Measurements from ENCODE around the gene SRSF2.
"Not testable (repeated sequence)": the region's sequence is repeated elsewhere in the genome, so short reads cannot be mapped to it uniquely, and the experiment has no call there.

The SRSF2 gene

GRCh38 chr17:76721463-76721862 lies 15.7 kb downstream of the SRSF2 start:
- DNase-seq (ENCODE audit: low read depth in 2 of 2), result no peak

DNA sequence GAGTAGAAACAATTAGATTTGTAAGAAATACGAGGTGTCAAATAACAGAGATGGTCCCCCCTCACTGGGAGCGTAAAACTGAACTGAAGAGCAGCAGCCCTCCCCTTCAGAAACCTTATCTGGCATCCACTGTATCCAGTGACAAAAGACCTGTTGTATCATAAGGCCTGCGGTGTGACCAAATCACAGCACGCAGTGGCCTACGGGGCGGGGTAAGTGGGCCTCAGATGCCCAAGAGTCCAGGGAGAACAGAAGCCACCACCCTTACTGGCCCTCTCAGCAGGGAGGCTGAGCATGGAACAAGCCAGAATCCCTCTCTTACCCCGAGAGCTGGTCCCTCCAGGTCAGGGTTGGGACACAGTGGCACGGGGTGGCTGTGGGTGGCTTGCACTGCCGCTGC lies 16.2 kb downstream of the SRSF2 start:
- DNase-seq (ENCODE audit: low read depth in 2 of 2), result no peak

- no peak for DNase-seq (ENCODE audit: low read depth in 2 of 2)
Measured at GRCh38 chr17:76720211-76720610, 16.9 kb downstream of the SRSF2 start.

DNA sequence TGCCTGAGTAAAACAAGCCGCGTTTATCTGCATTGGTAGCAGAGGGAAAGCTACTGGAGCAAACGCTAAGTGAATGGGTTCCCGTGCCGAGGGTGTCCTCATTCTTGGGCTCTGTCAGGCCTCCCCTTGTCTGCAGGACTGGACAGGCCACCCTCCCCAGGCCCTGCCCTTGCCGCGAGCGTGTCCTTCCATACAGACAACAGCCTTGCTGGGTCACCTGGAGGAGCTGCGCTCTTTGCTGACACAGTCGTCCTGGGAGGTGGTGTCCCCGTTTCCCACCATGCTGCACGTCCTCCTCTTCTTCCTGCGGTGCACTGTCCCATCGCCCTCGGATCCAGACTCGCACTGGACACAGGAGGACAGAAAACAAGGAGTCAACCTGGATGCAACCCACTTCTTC lies 18.6 kb downstream of the SRSF2 start:
- no peak for DNase-seq (ENCODE audit: low read depth in 2 of 2)

- DNase-seq (ENCODE audit: low read depth in 2 of 2), result no peak
Measured at GRCh38 chr17:76716839-76717215, 20.3 kb downstream of the SRSF2 start.

- no peak for DNase-seq (ENCODE audit: low read depth in 2 of 2)
Measured at GRCh38 chr17:76716146-76716838, 20.8 kb downstream of the SRSF2 start.

DNA sequence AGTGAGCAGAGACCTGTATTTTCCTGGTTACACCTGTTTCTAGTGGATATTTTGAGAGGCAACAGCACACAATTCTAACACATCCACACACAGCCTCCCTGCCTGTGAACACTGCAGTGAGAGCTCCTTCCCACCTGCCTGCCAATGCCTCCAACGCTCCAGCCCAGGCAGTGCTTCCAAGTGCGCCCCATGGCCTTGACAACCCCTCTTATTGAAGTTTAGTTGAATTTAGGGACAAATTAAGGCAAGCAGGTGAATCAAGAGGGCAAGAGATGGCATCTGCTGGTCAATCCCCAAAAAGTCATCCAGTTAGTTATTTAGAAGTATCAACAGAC lies 21.7 kb downstream of the SRSF2 start:
- no peak for DNase-seq (ENCODE audit: low read depth in 2 of 2)

- peak; percentile 52 to 81 for DNase-seq (ENCODE audit: low read depth in 2 of 2)
Measured at GRCh38 chr17:76714822-76715495, 22.2 kb downstream of the SRSF2 start.

- no peak for DNase-seq (ENCODE audit: low read depth in 2 of 2)
Measured at GRCh38 chr17:76714336-76714735, 22.8 kb downstream of the SRSF2 start.

- DNase-seq (ENCODE audit: low read depth in 2 of 2), result no peak
Measured at GRCh38 chr17:76713765-76714164, 23.4 kb downstream of the SRSF2 start.

- not testable (repeated sequence) for DNase-seq (ENCODE audit: low read depth in 2 of 2)
Measured at GRCh38 chr17:76712321-76712720, 24.8 kb downstream of the SRSF2 start.

DNA sequence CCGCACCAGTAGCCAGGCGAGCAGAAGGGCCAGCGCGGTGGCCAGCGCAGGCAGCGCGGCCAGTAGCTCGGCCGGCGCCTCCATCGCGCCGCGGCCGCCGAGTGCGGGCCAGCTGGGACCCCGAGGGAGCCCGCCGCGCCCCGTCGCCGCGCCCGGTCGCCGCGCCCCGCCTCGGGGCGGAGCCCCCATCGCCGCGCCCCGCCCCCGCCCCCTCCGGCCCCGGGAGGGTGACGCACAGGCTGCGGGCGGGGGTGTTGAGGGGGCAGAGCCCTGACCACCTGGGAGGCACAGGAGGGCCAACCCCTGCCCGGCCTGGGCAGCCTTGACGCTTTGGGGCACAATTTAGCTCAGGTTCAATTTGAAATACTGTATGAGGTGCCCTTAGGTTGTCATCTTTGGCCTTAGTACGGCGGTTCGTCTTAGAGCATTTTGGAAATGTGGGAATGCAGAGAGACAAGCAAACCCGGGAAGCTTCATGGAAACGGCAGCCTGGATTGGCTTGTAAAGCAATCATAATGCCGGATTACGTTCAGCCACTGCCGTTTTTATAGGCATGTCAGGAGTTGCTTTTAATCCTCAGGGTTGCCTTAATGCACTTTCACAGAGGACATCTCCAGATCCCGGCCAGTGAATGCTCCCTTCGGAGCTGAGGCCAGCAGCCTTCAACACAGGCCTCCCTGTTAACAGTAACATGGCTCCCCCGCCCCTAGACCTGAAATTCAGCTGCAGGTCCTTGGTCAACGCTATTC lies 26.1 kb downstream of the SRSF2 start, which contains the start of gene MXRA7:
Gene MXRA7, minus strand, starts transcription at position 103 of the 749 bp plus-strand sequence. Its CDS starts 19 bp downstream, at position 84.
- no peak for DNase-seq (ENCODE audit: low read depth in 2 of 2)

- DNase-seq (ENCODE audit: low read depth in 2 of 2), result not testable (repeated sequence)
Measured at GRCh38 chr17:76709951-76710862, 26.9 kb downstream of the SRSF2 start.

- DNase-seq (ENCODE audit: low read depth in 2 of 2), result no peak
Measured at GRCh38 chr17:76709077-76709950, 27.8 kb downstream of the SRSF2 start.

- DNase-seq (ENCODE audit: low read depth in 2 of 2), result no peak
Measured at GRCh38 chr17:76707985-76708807, 28.9 kb downstream of the SRSF2 start.

DNA sequence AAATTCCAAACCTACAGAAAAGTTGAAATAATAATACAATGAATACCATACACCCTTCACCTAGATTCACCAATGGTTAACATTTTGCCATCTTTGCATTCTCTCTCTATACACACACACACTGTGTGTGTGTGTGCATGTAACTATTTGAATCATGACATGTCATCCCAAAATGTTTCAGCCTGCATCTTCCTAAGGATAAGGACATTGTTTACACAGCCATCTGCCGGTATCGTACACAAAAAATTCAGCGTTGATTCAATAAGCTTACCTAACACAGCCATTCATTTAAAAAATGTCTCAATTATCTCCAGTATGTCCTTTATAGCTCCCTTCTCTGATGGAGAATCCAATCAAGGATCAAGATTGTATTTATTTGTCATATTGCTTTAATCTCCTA lies 30.3 kb downstream of the SRSF2 start:
- no peak for DNase-seq (ENCODE audit: low read depth in 2 of 2)

DNA sequence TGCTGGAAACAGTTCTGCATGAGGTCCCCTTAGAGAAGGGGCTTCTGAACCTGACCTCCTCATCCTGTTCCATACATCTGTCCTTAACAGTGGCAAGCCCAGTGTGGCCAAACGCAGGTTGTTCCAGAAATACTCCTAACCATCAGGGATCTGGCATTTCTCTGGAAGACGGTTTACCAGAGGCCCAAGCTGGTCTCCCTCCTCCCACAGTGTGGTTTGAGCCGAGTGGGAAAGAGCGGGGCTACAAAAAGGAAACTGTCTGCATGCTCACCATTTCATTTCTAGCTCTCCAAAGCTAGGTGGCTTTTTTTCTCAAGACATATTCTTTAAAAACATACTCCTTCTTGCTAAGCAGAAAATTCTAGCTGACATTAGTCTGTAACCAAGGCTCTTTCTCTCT lies 32.3 kb downstream of the SRSF2 start:
- DNase-seq (ENCODE audit: low read depth in 2 of 2), result no peak

- DNase-seq (ENCODE audit: low read depth in 2 of 2), result no peak
Measured at GRCh38 chr17:76702941-76703637, 34.0 kb downstream of the SRSF2 start.

DNA sequence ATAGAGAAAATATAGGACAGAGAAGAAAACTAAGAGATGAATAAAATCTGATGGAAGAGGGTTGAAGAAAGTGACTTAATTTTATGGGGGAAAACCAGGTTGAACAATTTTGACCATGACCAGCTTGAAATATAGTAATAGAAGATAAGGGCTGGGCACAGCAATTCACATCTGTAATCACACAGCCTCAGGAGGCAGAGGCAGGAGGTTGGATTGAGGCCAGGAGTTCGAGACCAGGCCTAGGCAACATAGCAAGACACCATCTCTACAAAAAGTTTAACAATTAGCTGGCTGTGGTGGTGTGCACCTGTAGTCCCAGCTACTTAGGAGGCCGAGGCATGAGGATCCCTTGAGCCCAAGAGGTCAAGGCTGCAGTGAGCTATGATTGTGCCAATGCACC lies 35.1 kb downstream of the SRSF2 start:
- no peak for DNase-seq (ENCODE audit: low read depth in 2 of 2)

All from stimulated activated CD4-positive, alpha-beta T cell treated with anti-CD3 and anti-CD28 coated beads, Interleukin-12 subunit alpha, Interleukin-12 subunit beta, amount 100 ng/mL, for 24 hours (primary cell).